22Rv1 (cell line): Measurements from ENCODE around the gene PPP1R16B.
"Not testable (repeated sequence)": the region's sequence is repeated elsewhere in the genome, so short reads cannot be mapped to it uniquely, and the experiment has no call there.

Experiments
- H3K27ac ChIP-seq: fragments of 450-650 bp; 2 replicates; pipeline ENCODE4 v1.5.1; 2017
- CTCF ChIP-seq: fragments of 450-650 bp; IDR thresholded peaks from 2 replicates; pipeline ENCODE4 v1.5.1; 2017; ENCODE audit warnings: mild to moderate bottlenecking
- ZFX ChIP-seq: fragments of 450-650 bp; IDR thresholded peaks from 2 replicates; pipeline ENCODE4 v1.6.1; 2017; ENCODE audit warnings: antibody characterized with exemption, borderline replicate concordance

PPP1R16B gene

GRCh38 chr20:38950254-38950653 lies 144.8 kb downstream of the PPP1R16B start:
- TF ChIP-seq ZFX, result no peak
- TF ChIP-seq CTCF, result no peak

GRCh38 chr20:38951611-38952010 lies 146.1 kb downstream of the PPP1R16B start:
- no peak overlapping the region for H3K27ac ChIP-seq
- no peak for TF ChIP-seq CTCF

More at GRCh38 chr20:38950254-38950653, 144.8 kb downstream of the PPP1R16B start:
- H3K27ac ChIP-seq, result no peak overlapping the region

GRCh38 chr20:38952153-38952552 lies 146.7 kb downstream of the PPP1R16B start:
- TF ChIP-seq CTCF (no peak), ZFX (no peak)
- H3K27ac ChIP-seq, result no peak overlapping the region

- no peak overlapping the region for H3K27ac ChIP-seq
- TF ChIP-seq ZFX, result no peak
- no peak for TF ChIP-seq CTCF
Measured at GRCh38 chr20:38953630-38954340, 148.3 kb downstream of the PPP1R16B start.

GRCh38 chr20:38957235-38957876 lies 151.9 kb downstream of the PPP1R16B start:
- no peak for TF ChIP-seq CTCF
- TF ChIP-seq ZFX, result no peak
- H3K27ac ChIP-seq, result no peak overlapping the region

- TF ChIP-seq CTCF (no peak), ZFX (no peak)
Measured at GRCh38 chr20:38957915-38958485, 152.5 kb downstream of the PPP1R16B start.

GRCh38 chr20:38960187-38960687 lies 154.7 kb downstream of the PPP1R16B start:
- H3K27ac ChIP-seq, result not testable (repeated sequence)

More at GRCh38 chr20:38957915-38958485, 152.5 kb downstream of the PPP1R16B start:
- no peak overlapping the region for H3K27ac ChIP-seq
